B cell (primary cell): ENCODE results near the gene ASPHD2. TPM values are rescaled to one million over a fixed set of nuclear protein-coding genes. Genes with fewer than 3 reads are reported as not detected.

Source experiments
- ATAC-seq: fragments of 200-7000 bp; cut with Tn5 transposase; one replicate; pipeline ENCODE4 v1.10.0; 2021; ENCODE audit warnings: low read depth, mild to moderate bottlenecking, moderate number of reproducible peaks, moderate library complexity
- CTCF ChIA-PET: fragments of 350-600 bp; sonication (Branson Sonifier 250); formaldehyde crosslinking; loops from one replicate; lab custom pipeline; 2021; ENCODE audit warnings: antibody characterized with exemption, inconsistent platforms; lab: Charles Lee
- POLR2A ChIA-PET: fragments of 350-600 bp; sonication (Branson Sonifier 250); formaldehyde crosslinking; loops from one replicate; lab custom pipeline; 2021; ENCODE audit warnings: antibody characterized with exemption; lab: Charles Lee
- DNase-seq: peaks from one replicate; pipeline ENCODE4 v3.0.0; 2013
- H2AFZ ChIP-seq: 2 replicates; pipeline ENCODE4 v1.6.1; 2012; ENCODE audit warnings: mild to moderate bottlenecking, low read depth, low read length; ENCODE audit not compliant: insufficient read depth, poor library complexity, severe bottlenecking
- H3K27ac ChIP-seq, 2 donors: 1 replicate in 1 of 2; 2 replicates in 1 of 2; pipeline ENCODE4 v1.5.1; 2012 to 2013; ENCODE audit warnings: low read length in 2 of 2, mild to moderate bottlenecking in 2 of 2, moderate library complexity in 1 of 2
- H3K27me3 ChIP-seq, 4 experiments: fragments of 200-600 bp in 1 of 4; sonication (generic) in 1 of 4; replicated peaks in 1 of 4; 1 replicate in 2 of 4; 2 replicates in 2 of 4; pipeline versions ENCODE4 v1.6.1 to v1.7.0; 2013 to 2016; ENCODE audit warnings: low read length in 3 of 4, mild to moderate bottlenecking in 2 of 4, mixed read lengths in 1 of 4, moderate library complexity in 1 of 4; ENCODE audit not compliant: insufficient read depth in 4 of 4, control insufficient read depth in 3 of 4; ENCODE audit errors: control extremely low read depth in 1 of 4
- H3K36me3 ChIP-seq, 2 experiments: replicated peaks in 1 of 2; 1 replicate in 1 of 2; 2 replicates in 1 of 2; pipeline versions ENCODE4 v1.6.1 to v1.7.1; 2013; ENCODE audit warnings: low read length in 1 of 2; ENCODE audit not compliant: insufficient read depth in 2 of 2, control insufficient read depth in 1 of 2; ENCODE audit errors: control extremely low read depth in 1 of 2, extremely low read depth in 1 of 2
- H3K4me1 ChIP-seq, 2 donors: fragments of 200-600 bp in 1 of 2; sonication (generic) in 1 of 2; 1 replicate in 1 of 2; 2 replicates in 1 of 2; pipeline versions ENCODE4 v1.5.1 to v1.6.1; 2013 to 2017; ENCODE audit warnings: low read length in 2 of 2; ENCODE audit not compliant: control insufficient read depth in 2 of 2, insufficient read depth in 2 of 2
- H3K4me2 ChIP-seq: replicated peaks from 2 replicates; pipeline ENCODE3; 2012; ENCODE audit warnings: mild to moderate bottlenecking, low read depth, low read length; ENCODE audit not compliant: poor library complexity, severe bottlenecking
- H3K4me3 ChIP-seq, 5 experiments: fragments of 200-600 bp in 1 of 5; sonication (generic) in 1 of 5; 1 replicate in 3 of 5; 2 replicates in 2 of 5; pipeline versions ENCODE4 v1.5.1 to v1.7.0; 2011 to 2016; ENCODE audit warnings: low read length in 4 of 5, mild to moderate bottlenecking in 4 of 5, low read depth in 2 of 5, control low read depth in 1 of 5, moderate library complexity in 1 of 5; ENCODE audit not compliant: insufficient read depth in 1 of 5; ENCODE audit errors: control extremely low read depth in 1 of 5, extremely low read depth in 1 of 5
- H3K79me2 ChIP-seq: fragments of 200-600 bp; sonication (generic); one replicate; pipeline ENCODE4 v1.6.0; 2016; ENCODE audit warnings: low read length; ENCODE audit not compliant: control insufficient read depth, insufficient read depth
- H3K9ac ChIP-seq: fragments of 200-600 bp; sonication (generic); 2 replicates; pipeline ENCODE4 v1.6.1; 2017; ENCODE audit warnings: mild to moderate bottlenecking, low read length, moderate library complexity
- H3K9me3 ChIP-seq, 3 donors: one replicate each; pipeline versions ENCODE4 v1.6.1 to v1.7.1; 2013; ENCODE audit warnings: low read length in 2 of 3; ENCODE audit not compliant: control insufficient read depth in 2 of 3, insufficient read depth in 1 of 3; ENCODE audit errors: control extremely low read depth in 1 of 3
- H4K20me1 ChIP-seq: 2 replicates; pipeline ENCODE4 v1.6.0; 2012; ENCODE audit warnings: mild to moderate bottlenecking, low read length; ENCODE audit not compliant: insufficient read depth, control insufficient read depth, poor library complexity, severe bottlenecking
- H3K27ac Mint-ChIP-seq: one replicate; pipeline ENCODE4 v1.8.0; 2021; ENCODE audit warnings: mixed read lengths
- H3K27me3 Mint-ChIP-seq: one replicate; pipeline ENCODE4 v1.8.0; 2021; ENCODE audit warnings: mixed read lengths
- H3K4me1 Mint-ChIP-seq: one replicate; pipeline ENCODE4 v1.8.0; 2021; ENCODE audit warnings: mixed read lengths
- H3K4me3 Mint-ChIP-seq: one replicate; pipeline ENCODE4 v1.8.0; 2021; ENCODE audit warnings: mixed read lengths
- H3K9me3 Mint-ChIP-seq: one replicate; pipeline ENCODE4 v1.8.0; 2022; ENCODE audit warnings: mixed read lengths; ENCODE audit not compliant: insufficient read depth
- CTCF ChIP-seq: fragments of 200-600 bp; IDR thresholded peaks from one replicate; pipeline ENCODE4 v1.8.0; 2022; ENCODE audit warnings: antibody characterized with exemption, mild to moderate bottlenecking
- EZH2 ChIP-seq: IDR thresholded peaks from 2 replicates; pipeline ENCODE4 v1.6.1; 2012; ENCODE audit warnings: borderline replicate concordance, low read depth, mild to moderate bottlenecking, moderate library complexity, low read length; ENCODE audit not compliant: insufficient read depth, poor library complexity, severe bottlenecking
- WGBS: methylation state at CpG from one replicate; pipeline ENCODE4 v1.1.5; 2013; ENCODE audit warnings: missing lambda C conversion rate; ENCODE audit not compliant: insufficient coverage; 5-methylcytosine and 5-hydroxymethylcytosine counted together
- intact Hi-C: fragments of 100-400 bp; cut with micrococcal nuclease; formaldehyde crosslinking; loops from one replicate; pipeline ENCODE4 v1.10.0; 2022
- polyA plus RNA-seq: library from polyadenylated mRNA; depleted of rRNA; stranded (reverse); fragments of >200 nt; gene quantifications from 2 replicates; pipeline ENCODE4 v1.2.3, GENCODE V29; 2012
- total RNA-seq, 2 donors: library from RNA; stranded (reverse); fragments of 120-200 nt in 1 of 2; gene quantifications; 1 replicate in 1 of 2; 2 replicates in 1 of 2; pipeline versions ENCODE4 v1.2.3 to v1.2.4, GENCODE V29; 2013 to 2022

ASPHD2 gene
- total and polyA plus RNA-seq, 2 donors (not counting 1 experiment from before 2014, with no cell fraction given) = 5.7 to 7.3 TPM

- Mint-ChIP-seq H3K9me3 (no peaks in the 10 kb centered on the region), H3K4me3 (no peak overlapping the region), H3K4me1 (peaks cover 31% of the 10 kb centered on the region), H3K27ac (no peak overlapping the region), H3K27me3 (no peaks in the 10 kb centered on the region)
- WGBS = 9% methylated on average over 3 of the region's 3 CpGs
- no peak overlapping the region for H3K9ac ChIP-seq
- H3K4me2 ChIP-seq = no peak overlapping the region
- ATAC-seq (no peak), DNase-seq (no peak)
- H3K4me1 ChIP-seq = peaks cover 7 to 15% of the 10 kb centered on the region in 2 donors
- no peak overlapping the region for H3K4me3 ChIP-seq
- peaks cover 12 to 52% of the 10 kb centered on the region in 2 experiments for H3K36me3 ChIP-seq
- H3K9me3 ChIP-seq = no peaks in the 10 kb centered on the region
- no peak overlapping the region for H2AFZ ChIP-seq
- intact Hi-C loops = no loop called here
- ChIA-PET CTCF (no interaction called here), POLR2A (no interaction called here)
- peaks cover 9% of the 10 kb centered on the region for H3K79me2 ChIP-seq
- no peaks in the 10 kb centered on the region for H4K20me1 ChIP-seq
- no peaks in the 10 kb centered on the region for H3K27me3 ChIP-seq
- no peak overlapping the region for H3K27ac ChIP-seq
- TF ChIP-seq EZH2 = no peak
- no peak for TF ChIP-seq CTCF
These were observed 58.9 kb downstream of the ASPHD2 start for GRCh38 chr22:26487996-26488395.

- no peak for ATAC-seq
- no peak overlapping the region for H3K4me2 ChIP-seq
- H3K27me3 ChIP-seq = no peaks in the 10 kb centered on the region
- no peaks in the 10 kb centered on the region for H3K27me3 Mint-ChIP-seq
- DNase-seq = no peak
- peaks cover 13 to 66% of the 10 kb centered on the region in 2 experiments for H3K36me3 ChIP-seq
- peaks cover 18% of the 10 kb centered on the region for H3K4me1 Mint-ChIP-seq
- H3K9me3 Mint-ChIP-seq = no peaks in the 10 kb centered on the region
- intact Hi-C loops = no loop called here
- H3K79me2 ChIP-seq = peaks cover 3% of the 10 kb centered on the region
- ChIA-PET POLR2A (no interaction called here), CTCF (no interaction called here)
- H3K4me3 Mint-ChIP-seq = no peak overlapping the region
- no CpG with 5 or more reads among the region's 4 CpGs for WGBS
- no peaks in the 10 kb centered on the region for H4K20me1 ChIP-seq
- H3K9ac ChIP-seq = no peak overlapping the region
- no peak overlapping the region for H3K4me3 ChIP-seq
- H3K27ac ChIP-seq = no peak overlapping the region
- H3K4me1 ChIP-seq = peaks cover under 1 to 5% of the 10 kb centered on the region in 2 donors
- TF ChIP-seq CTCF (no peak), EZH2 (no peak)
- no peak overlapping the region for H2AFZ ChIP-seq
- H3K27ac Mint-ChIP-seq = peak overlapping the region; percentile 27
- no peaks in the 10 kb centered on the region for H3K9me3 ChIP-seq
These were observed 60.5 kb downstream of the ASPHD2 start for GRCh38 chr22:26489447-26490036.
